ENCODE data around the gene SEPSECS. TPM values are rescaled to one million over a fixed set of nuclear protein-coding genes. Genes with fewer than 3 reads are reported as not detected.

Gene SEPSECS
- total RNA-seq, 1 experiment from 2014 or later, result 8.4 TPM

GRCh38 chr4:25161593-25161950 is 1.3 kb upstream of the SEPSECS start:
- no peak for DNase-seq (ENCODE audit: low read depth, low spot score)
- in situ Hi-C loops (cut with HindIII; ENCODE audit: low pct_unique_long_range_greater_than_20kb, low sequenced_read_pairs), result no loop called here

GRCh38 chr4:25160714-25161592 is 704 bp upstream of the SEPSECS start:
- in situ Hi-C loops (cut with HindIII; ENCODE audit: low pct_unique_long_range_greater_than_20kb, low sequenced_read_pairs), result no loop called here
- DNase-seq (ENCODE audit: low read depth, low spot score), result no peak

GRCh38 chr4:25158817-25159216 is 1.4 kb downstream of the SEPSECS start:
- no peak for DNase-seq (ENCODE audit: low read depth, low spot score)
- in situ Hi-C loops (cut with HindIII; ENCODE audit: low pct_unique_long_range_greater_than_20kb, low sequenced_read_pairs), result no loop called here

- no peak for DNase-seq (ENCODE audit: low read depth, low spot score)
- in situ Hi-C loops (cut with HindIII; ENCODE audit: low pct_unique_long_range_greater_than_20kb, low sequenced_read_pairs), result no loop called here
Measured at GRCh38 chr4:25157081-25157480, 3.2 kb downstream of the SEPSECS start.

- DNase-seq (ENCODE audit: low read depth, low spot score), result no peak
- in situ Hi-C loops (cut with HindIII; ENCODE audit: low pct_unique_long_range_greater_than_20kb, low sequenced_read_pairs), result no loop called here
Measured at GRCh38 chr4:25155947-25156346, 4.3 kb downstream of the SEPSECS start.

- in situ Hi-C loops (cut with HindIII; ENCODE audit: low pct_unique_long_range_greater_than_20kb, low sequenced_read_pairs), result no loop called here
- no peak for DNase-seq (ENCODE audit: low read depth, low spot score)
Measured at GRCh38 chr4:25154594-25155265, 5.5 kb downstream of the SEPSECS start.

- no peak for DNase-seq (ENCODE audit: low read depth, low spot score)
- in situ Hi-C loops (cut with HindIII; ENCODE audit: low pct_unique_long_range_greater_than_20kb, low sequenced_read_pairs), result no loop called here
Measured at GRCh38 chr4:25146076-25146475, 14.2 kb downstream of the SEPSECS start.

- DNase-seq (ENCODE audit: low read depth, low spot score), result peak; percentile 58
- in situ Hi-C loops (cut with HindIII; ENCODE audit: low pct_unique_long_range_greater_than_20kb, low sequenced_read_pairs), result no loop called here
Measured at GRCh38 chr4:25144870-25145481, 15.3 kb downstream of the SEPSECS start.

GRCh38 chr4:25142468-25142867 is 17.8 kb downstream of the SEPSECS start:
- in situ Hi-C loops (cut with HindIII; ENCODE audit: low pct_unique_long_range_greater_than_20kb, low sequenced_read_pairs), result no loop called here

GRCh38 chr4:25141592-25141991 is 18.7 kb downstream of the SEPSECS start:
- DNase-seq (ENCODE audit: low read depth, low spot score), result no peak
- in situ Hi-C loops (cut with HindIII; ENCODE audit: low pct_unique_long_range_greater_than_20kb, low sequenced_read_pairs), result no loop called here

More at GRCh38 chr4:25142468-25142867, 17.8 kb downstream of the SEPSECS start:
- DNase-seq (ENCODE audit: low read depth, low spot score), result no peak

- no peak for DNase-seq (ENCODE audit: low read depth, low spot score)
- in situ Hi-C loops (cut with HindIII; ENCODE audit: low pct_unique_long_range_greater_than_20kb, low sequenced_read_pairs), result no loop called here
Measured at GRCh38 chr4:25133132-25133531, 27.1 kb downstream of the SEPSECS start.

GRCh38 chr4:25131926-25132325 is 28.3 kb downstream of the SEPSECS start:
- in situ Hi-C loops (cut with HindIII; ENCODE audit: low pct_unique_long_range_greater_than_20kb, low sequenced_read_pairs), result no loop called here
- no peak for DNase-seq (ENCODE audit: low read depth, low spot score)

- in situ Hi-C loops (cut with HindIII; ENCODE audit: low pct_unique_long_range_greater_than_20kb, low sequenced_read_pairs), result no loop called here
- DNase-seq (ENCODE audit: low read depth, low spot score), result no peak
Measured at GRCh38 chr4:25131381-25131780, 28.9 kb downstream of the SEPSECS start.

- no peak for DNase-seq (ENCODE audit: low read depth, low spot score)
- in situ Hi-C loops (cut with HindIII; ENCODE audit: low pct_unique_long_range_greater_than_20kb, low sequenced_read_pairs), result no loop called here
Measured at GRCh38 chr4:25129917-25130316, 30.3 kb downstream of the SEPSECS start.

GRCh38 chr4:25128671-25129070 is 31.6 kb downstream of the SEPSECS start:
- DNase-seq (ENCODE audit: low read depth, low spot score), result no peak
- in situ Hi-C loops (cut with HindIII; ENCODE audit: low pct_unique_long_range_greater_than_20kb, low sequenced_read_pairs), result no loop called here

- DNase-seq (ENCODE audit: low read depth, low spot score), result no peak
- in situ Hi-C loops (cut with HindIII; ENCODE audit: low pct_unique_long_range_greater_than_20kb, low sequenced_read_pairs), result no loop called here
Measured at GRCh38 chr4:25123236-25123635, 37.0 kb downstream of the SEPSECS start.

GRCh38 chr4:25120146-25120940 is 39.9 kb downstream of the SEPSECS start:
- in situ Hi-C loops (cut with HindIII; ENCODE audit: low pct_unique_long_range_greater_than_20kb, low sequenced_read_pairs), result no loop called here
- DNase-seq (ENCODE audit: low read depth, low spot score), result no peak
